GM12864 (cell line): Measurements from ENCODE around the gene ADGRD1.
"Not testable (repeated sequence)": the region's sequence is repeated elsewhere in the genome, so short reads cannot be mapped to it uniquely, and the experiment has no call there.

Experiments
- DNase-seq: peaks from one replicate; pipeline ENCODE4 v3.0.0-alpha.2; 2011; ENCODE audit warnings: low read depth
- H3K4me3 ChIP-seq: 2 replicates; pipeline ENCODE4 v1.5.1; 2011; ENCODE audit warnings: mild to moderate bottlenecking, low read depth, low read length, control low read depth
- CTCF ChIP-seq: IDR thresholded peaks from 2 replicates; pipeline ENCODE4 v1.5.1; 2011; ENCODE audit warnings: low read depth, mild to moderate bottlenecking, moderate library complexity, low read length, control low read depth, inconsistent platforms; ENCODE audit errors: missing control alignments

ADGRD1 gene

GRCh38 chr12:131067981-131068851 lies 114.5 kb downstream of the ADGRD1 start:
- no peak overlapping the region for H3K4me3 ChIP-seq
- no peak for TF ChIP-seq CTCF
- no peak for DNase-seq

GRCh38 chr12:131068926-131069720 lies 115.4 kb downstream of the ADGRD1 start:
- TF ChIP-seq CTCF = peak; percentile 7
- not testable (repeated sequence) for DNase-seq

GRCh38 chr12:131070136-131070535 lies 116.4 kb downstream of the ADGRD1 start:
- H3K4me3 ChIP-seq, DNase-seq: not testable (repeated sequence)

More at GRCh38 chr12:131068926-131069720, 115.4 kb downstream of the ADGRD1 start:
- not testable (repeated sequence) for H3K4me3 ChIP-seq

GRCh38 chr12:131070668-131071067 lies 117.0 kb downstream of the ADGRD1 start:
- H3K4me3 ChIP-seq, DNase-seq: not testable (repeated sequence)

GRCh38 chr12:131071234-131071820 lies 117.6 kb downstream of the ADGRD1 start:
- not testable (repeated sequence) for H3K4me3 ChIP-seq, DNase-seq

- H3K4me3 ChIP-seq, DNase-seq: not testable (repeated sequence)
Measured at GRCh38 chr12:131071950-131072349, 118.2 kb downstream of the ADGRD1 start.

GRCh38 chr12:131072451-131073230 lies 118.9 kb downstream of the ADGRD1 start:
- no peak for DNase-seq
- no peak for TF ChIP-seq CTCF
- no peak overlapping the region for H3K4me3 ChIP-seq

GRCh38 chr12:131074221-131075083 lies 120.7 kb downstream of the ADGRD1 start:
- no peak for DNase-seq
- no peak overlapping the region for H3K4me3 ChIP-seq
- no peak for TF ChIP-seq CTCF
